ENCODE data around the gene LARGE1.

LARGE1 gene

DNA sequence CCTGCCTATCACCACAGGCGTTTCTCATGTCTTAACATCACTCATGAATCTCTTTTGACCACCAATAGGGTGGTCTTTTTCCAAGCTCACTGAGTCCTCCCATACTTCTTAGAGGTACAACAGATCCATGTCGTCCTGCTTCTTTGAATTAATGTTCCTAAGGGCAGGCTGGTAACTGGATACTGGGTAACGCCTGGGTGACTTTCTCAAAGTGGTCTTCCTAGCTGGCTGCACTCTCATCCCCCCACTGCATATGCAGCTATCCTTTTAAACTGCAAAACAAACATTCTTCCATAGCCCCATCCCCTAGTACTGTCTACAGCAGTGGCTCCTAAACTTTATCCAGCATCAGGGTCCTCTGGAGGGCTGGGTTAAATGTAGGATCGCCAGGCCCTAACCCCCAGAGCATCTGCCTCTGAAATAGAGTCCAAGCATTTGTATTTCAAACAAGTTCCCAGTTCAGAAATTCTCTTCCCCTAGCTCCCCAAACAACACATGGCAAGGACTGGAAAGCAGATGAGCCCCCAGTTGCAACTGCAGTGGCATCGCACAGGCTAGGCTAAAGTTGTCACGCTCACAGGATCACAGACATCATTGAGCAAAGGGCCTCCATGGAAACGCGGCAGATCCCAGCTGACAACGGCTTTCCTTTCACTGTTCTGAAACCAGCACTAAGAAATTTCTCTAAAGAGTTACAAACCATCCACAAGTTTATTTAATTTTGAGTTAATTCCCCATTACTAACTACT, 204.9 kb downstream of the LARGE1 start:
- DNase-seq, result no peak

GRCh38 chr22:33710326-33710725, 209.9 kb downstream of the LARGE1 start:
- DNase-seq, result no peak

GRCh38 chr22:33707581-33707980, 212.7 kb downstream of the LARGE1 start:
- DNase-seq, result no peak

DNA sequence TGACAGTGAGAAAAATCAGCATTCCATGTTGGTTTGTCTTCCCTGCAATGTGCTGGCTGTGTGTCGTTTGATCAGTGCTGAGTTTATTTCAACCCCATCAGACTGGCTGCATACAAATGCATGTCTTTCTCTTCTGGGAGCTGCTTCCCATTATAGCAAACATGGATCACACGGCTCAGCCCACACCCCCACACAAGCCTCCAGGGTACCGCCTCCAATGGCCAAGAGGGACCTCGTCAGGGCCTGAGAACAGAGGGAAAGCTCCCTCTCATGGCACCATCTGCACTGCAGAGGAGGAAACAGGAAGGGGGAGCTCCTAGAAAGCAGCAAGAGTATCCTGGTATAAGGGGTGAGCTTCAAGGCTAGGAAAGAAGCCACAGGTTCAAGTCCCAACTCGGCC, 214.2 kb downstream of the LARGE1 start:
- DNase-seq, result peak; percentile 43

- no peak for DNase-seq
Observed at GRCh38 chr22:33699176-33699575, 221.1 kb downstream of the LARGE1 start.

- no peak for DNase-seq
Observed at GRCh38 chr22:33697640-33698039, 222.6 kb downstream of the LARGE1 start.

- DNase-seq, result no peak
Observed at GRCh38 chr22:33691057-33691630, 229.1 kb downstream of the LARGE1 start.

- DNase-seq, result no peak
Observed at GRCh38 chr22:33688903-33689302, 231.4 kb downstream of the LARGE1 start.

- DNase-seq, result no peak
Observed at GRCh38 chr22:33687464-33687863, 232.8 kb downstream of the LARGE1 start.

- DNase-seq, result no peak
Observed at GRCh38 chr22:33684087-33684486, 236.2 kb downstream of the LARGE1 start.

DNA sequence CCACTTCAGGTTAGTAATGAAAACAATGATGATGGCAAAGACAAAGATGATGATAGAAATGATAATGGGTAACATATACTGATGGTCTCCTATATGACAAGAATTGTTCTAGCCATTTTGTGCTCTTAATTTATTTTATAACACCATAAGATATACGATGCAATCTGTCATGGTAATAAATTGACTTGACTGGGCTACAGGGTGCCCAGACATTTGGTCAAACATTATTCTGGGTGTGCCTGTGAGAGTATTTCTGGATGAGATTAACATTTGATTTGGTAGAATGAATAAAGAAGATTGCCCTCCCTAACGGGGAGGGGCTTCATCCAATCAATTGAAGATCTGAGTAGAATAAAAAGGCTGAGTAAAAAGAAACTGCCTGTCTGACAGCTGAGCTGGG, 237.3 kb downstream of the LARGE1 start:
- DNase-seq, result no peak

DNA sequence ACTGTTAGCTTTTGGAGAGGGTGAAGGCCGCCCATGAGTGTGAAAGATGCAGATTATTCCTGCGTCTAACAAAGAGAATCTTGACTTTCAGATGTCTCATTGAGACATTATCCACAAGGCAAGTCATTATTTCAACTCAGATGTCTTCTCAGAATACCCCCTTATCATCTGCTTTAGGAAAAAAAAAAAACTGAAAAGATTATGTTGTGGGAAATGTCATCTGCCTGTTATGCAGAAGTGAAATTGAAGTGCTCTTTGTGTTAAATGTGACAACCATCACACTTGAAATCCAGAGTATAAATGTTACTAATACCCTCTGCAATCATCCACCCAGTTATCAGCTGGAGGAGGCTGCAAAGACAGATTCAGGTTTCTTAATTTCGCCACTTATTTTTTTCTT, 239.6 kb downstream of the LARGE1 start:
- DNase-seq, result no peak

GRCh38 chr22:33678523-33678922, 241.8 kb downstream of the LARGE1 start:
- DNase-seq, result no peak

DNA sequence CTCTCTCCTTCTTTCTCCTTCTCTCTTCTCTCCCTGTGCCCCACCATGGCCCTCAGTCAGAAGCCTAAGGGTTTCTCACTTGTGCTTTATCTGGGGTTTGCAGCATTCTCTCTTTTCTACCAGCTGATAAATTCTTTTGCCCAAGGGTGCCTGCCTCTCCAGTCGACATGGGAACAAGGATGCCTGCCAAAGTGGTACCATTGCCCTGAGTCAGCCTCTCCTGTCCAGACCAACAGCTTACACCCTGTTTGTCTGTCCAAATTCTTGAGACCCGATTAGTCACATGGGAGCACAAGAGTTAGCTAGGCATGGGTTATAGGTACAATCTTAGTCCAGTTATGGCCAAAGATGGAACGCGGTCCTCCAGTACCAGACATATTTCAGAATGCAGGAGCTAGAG, 242.7 kb downstream of the LARGE1 start:
- DNase-seq, result no peak

GRCh38 chr22:33674357-33674756, 245.9 kb downstream of the LARGE1 start:
- no peak for DNase-seq

DNA sequence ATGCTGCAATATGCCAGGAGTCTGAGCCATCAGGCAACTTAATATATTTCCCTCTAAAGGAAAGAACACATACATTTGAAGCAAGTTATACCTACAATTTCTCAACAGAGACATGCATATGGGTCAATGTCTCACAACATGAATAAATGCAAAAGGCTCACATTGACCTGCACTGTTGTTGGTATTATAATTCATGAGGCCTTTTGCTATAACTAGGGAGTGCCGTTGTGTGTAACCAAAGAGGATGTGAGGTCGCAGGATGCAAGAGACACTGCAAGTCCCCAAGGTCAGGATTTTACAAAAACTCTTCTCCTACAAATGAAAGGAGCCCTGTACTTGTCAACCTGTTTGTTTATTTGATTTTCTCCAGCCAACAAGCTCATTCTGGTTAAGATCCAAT, 250.5 kb downstream of the LARGE1 start:
- DNase-seq, result no peak

DNA sequence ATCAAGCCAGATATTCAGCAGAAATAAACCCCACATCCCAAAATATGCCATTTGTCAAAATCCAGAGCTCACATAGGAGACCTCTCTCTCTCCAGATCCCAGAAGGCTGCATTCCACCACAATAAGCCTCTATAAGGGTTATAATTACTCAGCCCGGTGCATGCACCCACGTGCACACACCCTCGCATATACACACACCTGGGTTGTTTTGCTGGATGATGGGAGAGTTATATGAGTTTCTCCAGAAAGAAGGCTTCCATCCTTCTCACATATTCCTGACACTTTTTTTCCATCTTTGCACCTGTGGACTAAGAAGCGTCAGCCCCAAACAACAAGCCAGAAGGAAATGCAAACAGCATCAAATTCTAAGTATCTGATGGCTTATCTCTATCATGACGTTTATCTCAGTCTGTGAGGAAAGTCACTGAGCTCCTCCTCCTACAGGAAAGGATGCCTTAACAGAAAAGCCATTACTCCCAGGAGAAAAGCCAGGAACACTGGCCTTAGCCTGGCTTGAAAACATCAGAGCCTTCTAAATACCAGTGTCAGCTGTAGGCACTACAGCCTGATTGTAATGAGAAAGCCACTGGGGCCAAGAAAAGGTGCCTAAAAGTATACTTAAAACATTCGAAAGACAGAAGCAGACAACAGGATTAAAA, 253.2 kb downstream of the LARGE1 start:
- no peak for DNase-seq

DNA sequence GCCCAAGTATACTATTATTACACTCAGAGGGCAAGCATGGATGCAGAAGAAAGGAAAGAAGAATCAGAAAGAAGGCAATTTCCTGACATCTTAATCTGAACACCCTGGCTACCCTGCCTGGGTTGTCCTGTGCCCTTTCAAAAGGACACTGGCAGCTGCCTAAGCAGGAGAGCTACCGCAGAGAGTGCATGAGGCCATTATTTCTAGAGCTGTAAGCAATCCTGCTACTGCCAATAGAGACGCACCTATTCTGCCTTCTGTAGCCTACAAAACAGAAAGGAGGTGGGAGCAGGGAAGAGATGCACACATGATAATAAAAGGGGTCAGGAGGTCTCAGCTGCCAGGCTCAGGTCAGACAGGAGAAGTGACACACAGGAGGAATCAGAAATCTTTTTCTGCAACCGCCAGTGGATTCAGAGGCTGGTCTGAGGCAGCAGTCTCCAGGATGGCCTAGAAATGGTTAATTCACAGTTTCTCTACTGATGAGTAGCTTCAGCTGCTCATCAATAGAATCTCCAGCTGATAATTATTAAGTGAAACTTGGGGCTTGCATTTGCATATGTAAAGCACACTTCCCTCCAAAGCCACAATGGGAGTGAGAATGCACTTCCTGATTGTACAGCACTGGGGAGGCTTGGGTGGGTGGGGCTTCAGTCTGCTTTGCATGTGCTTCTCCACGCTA, 253.9 kb downstream of the LARGE1 start:
- DNase-seq, result no peak

DNA sequence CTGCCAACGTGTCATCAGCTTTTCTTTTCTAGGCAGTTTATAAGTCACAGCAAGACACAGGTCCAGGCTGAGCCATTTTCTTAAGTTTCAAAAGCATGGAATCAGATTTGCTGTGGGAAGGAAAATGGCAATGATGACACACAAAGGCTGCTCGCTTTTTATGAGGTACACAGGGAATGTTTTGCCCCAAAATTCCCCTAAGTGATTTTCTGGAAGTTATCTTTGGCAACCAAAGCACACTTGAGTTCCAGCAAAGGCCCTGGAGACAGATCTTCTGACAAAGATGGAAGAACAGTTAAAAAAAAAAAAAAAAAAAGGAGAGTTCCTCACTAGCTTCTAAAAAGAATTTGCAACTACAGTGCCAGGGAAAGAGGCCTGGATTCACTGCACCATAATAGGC, 260.8 kb downstream of the LARGE1 start:
- peak; percentile 55 for DNase-seq

GRCh38 chr22:33658775-33659174, 261.5 kb downstream of the LARGE1 start:
- DNase-seq, result peak; percentile 61

- no peak for DNase-seq
Observed at GRCh38 chr22:33657670-33658069, 262.6 kb downstream of the LARGE1 start.

- no peak for DNase-seq
Observed at GRCh38 chr22:33656808-33657628, 263.3 kb downstream of the LARGE1 start.
